DMS114 treated with DMSO at 0.1 percent for 48 hours (cell line): ENCODE measurements around the gene SPTB.
"Not testable (repeated sequence)": the region's sequence is repeated elsewhere in the genome, so short reads cannot be mapped to it uniquely, and the experiment has no call there.

Experiments used
- DNase-seq: peaks from one replicate; lab custom pipeline; 2025; ENCODE audit not compliant: unreplicated experiment; lab: John Stamatoyannopoulos, UW

SPTB gene

DNA sequence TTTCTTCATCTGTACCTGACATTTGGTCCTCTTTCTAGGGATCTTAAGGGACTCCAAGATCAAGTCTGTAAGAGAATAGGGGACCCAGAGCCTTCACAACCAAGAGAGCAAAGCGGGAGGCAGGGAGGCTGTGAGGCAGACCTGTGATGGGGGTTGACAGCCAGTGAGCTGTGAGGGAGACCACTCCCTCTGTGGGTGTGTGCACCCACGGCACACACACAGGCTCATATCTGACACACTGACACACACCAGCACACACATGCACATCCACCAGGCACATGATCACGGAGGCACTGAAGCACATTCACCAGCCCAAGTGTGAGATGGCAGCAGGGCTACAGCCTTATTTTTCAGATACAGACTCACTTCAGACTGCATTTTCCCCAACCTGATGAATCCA, 55.2 kb downstream of the SPTB start:
- DNase-seq = no peak

DNA sequence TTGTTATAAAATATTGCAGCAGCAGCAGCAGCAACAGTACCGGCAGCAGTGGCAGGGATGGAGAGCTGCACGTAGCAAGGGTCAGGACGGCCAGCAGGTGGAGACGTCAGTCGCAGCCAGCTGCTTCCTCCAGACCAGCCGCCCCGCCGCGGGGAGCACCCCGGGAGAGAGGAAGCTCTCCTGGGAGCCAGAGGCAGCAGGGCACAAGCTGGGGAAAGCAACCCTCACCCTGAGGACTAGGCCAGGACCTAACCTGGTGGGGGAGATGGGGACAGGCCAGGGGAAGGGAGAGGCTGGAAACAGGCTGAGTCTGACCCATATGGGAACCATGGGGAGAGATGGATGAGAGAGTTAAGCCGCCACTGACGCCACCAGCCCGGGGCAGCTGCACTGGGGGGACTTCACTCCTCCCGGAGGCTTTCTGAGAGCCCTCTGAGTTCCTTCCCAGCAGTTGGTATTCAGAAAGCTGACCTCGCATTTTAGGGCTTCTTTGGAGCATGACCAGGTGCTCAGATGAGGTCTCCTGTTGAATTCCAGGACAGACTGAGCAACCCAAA, 56.3 kb downstream of the SPTB start:
- DNase-seq = peak; percentile 9

DNA sequence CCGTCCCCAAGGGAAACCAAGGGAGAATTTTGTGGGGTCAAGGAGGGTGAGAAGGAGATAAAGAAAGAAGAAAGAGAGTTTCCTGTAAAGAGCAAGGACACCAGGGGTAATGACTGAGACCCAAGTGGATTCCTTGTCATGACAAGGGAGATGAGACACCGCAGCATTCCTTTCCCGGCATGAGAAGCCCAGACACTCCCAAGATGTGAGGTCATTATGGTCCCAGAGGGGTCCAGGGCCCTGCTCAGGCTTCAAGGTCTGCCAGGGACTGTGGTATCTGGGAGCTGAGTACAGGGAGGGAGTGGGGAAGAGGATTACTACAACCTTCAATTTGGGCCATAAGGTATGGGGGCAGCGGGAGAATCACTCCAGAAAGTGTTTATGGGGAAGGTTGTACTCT, 58.1 kb downstream of the SPTB start:
- no peak for DNase-seq

DNA sequence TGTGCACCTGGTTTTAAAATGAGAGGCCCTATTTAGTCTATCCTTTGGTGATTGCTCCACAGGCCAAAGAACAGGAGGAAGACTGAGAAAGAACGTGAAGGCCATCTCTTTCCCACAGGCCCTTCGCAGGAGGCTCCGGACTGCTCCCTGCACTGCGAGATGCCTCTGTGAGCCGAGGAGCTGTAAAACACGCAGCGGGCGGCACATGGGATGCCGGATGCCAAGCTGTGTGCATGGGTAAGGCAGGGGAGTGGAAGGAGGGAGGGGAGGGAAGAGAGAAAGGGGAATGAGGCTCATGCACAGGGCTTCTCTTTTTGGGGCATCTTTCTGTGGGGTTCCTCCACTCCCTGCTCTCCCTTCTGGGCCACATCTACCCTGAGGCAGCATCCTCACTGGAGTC, 61.6 kb downstream of the SPTB start:
- DNase-seq = no peak

DNA sequence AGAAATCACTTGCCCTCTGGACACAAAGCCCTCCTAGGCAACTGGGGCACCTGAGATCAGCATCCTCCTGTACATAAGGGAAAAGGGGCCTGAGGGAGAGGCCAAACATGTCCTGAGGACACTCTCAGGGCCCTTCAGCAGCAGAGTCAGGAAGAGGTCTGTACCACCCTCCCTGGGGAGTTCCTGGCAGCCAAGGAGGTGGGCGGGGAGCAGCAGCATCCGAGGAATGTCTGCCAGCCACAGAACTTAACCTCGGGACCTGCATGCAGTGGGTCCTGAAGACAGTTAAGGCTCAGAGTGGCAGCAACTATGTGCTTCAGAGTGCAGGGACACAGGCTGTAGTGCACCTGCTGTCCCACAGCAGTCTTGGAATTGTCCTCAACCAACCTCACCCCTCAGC, 62.1 kb downstream of the SPTB start:
- no peak for DNase-seq

DNA sequence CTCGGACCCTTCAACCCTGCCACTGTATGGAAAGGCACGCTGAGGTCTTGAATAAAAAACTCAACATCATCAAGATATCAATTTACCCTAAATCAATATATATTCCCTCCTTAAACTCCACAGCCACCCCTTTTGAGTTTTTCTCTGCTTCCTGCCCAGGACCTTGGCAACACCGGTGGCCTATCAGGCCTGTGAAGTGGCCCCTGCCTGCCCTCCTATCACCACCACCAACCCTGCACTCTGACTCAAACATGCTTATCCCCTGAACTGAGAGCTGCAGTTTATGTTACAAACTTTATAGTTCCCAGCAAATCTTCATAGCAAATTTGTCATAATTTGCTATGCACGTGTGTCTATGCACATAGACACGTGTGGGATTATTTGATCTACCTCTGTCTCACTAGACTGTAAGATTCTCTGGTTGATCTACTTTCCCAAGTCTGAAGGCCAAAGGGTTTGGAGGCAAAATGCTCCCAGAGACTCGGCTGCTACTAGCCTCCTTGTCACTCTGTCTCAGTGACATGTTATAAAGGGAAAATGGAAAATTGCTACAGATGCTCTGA, 63.4 kb downstream of the SPTB start:
- no peak for DNase-seq

DNA sequence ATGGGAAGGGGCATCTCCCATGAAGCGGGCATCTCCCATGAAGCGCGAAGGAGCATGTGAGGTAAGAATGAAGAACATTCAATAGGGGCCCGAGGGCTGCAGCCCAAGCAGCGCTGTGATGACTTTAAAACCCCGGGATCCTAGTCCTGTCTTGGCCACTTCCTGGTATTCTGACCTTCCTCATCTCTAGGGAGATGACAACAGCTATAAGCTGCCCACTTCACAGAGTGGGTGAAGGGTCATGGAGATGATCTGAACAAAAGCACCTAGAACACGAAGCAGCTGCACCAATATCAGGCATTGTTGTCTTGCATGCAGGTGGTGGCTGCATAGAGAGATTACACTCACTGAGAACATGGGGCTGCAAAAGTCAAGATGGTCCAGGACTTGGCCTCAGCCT, 64.5 kb downstream of the SPTB start:
- DNase-seq = no peak

DNA sequence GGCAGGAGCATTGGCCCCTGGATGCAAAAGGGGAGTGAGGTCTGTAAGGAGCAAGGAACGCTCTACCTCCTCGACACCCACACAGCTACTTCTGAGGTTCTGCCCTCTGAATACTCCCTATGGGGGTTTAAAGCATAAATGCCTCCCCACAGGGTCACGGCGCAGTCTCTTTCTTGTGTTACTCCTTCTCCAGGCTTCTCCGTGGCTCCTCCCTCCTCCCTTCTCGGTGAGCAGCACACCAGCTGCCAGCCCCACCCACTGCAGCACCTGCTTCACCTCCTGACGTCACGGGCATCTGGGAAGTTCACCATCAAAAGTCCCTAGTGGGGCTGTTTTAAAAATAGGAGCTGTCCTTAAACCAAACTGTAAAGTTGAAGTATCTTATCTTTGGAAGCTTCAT, 67.3 kb downstream of the SPTB start:
- no peak for DNase-seq

DNA sequence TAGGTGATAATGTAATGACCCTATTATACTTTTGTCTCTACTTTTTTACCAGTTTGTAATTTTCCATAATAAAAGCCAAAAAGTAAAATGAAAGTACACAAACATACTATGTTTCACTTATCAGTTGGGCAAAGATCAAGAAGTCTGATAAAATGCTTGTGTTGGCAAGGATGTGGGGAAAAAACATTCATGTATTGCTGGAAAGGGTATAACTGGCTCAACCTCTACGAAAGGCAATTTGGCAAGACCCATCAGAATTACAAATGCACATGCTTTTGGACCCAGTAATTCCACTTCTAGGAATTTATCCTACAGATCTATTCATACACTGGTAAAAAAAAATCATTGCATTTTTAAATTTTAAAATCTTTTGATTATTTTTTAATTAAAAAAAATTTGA, 68.0 kb downstream of the SPTB start:
- no peak for DNase-seq

DNA sequence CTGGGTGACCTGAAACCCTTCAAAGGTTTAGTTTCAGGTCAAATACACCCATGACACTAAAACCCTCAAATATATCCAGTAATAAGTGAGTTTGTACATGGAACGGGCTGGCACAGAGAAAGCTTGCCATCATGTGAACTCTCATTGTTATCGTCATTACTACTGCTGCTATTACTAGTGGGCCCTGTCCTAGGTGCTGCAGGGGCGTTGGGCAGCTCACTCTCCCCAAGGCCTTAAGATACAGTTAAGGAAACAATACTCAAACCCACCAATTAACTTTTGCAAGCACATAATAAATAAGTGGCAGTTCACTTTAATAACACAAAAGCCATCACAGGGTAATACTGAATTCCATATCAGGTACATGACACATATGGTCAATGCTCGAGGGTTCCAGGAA, 71.3 kb downstream of the SPTB start:
- no peak for DNase-seq

DNA sequence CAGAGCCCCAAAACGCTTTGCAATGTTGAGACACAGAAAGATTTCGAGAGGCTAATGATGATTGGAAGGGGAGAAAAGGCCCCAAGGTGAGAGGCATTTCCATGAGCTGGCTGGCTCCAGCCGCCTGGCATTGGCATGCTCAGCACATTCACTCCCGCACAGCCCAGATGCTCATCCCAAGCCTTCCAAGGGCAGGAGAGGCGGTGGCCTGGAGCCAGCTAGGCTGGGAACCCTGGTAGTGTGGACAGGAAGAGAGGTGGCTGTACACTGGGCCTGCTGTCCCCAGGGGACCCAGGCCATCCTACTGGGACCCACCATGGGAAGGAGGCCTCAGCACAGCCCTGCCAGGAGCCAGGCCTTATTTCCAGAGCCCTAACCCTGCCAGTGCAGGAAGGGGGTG, 72.2 kb downstream of the SPTB start:
- DNase-seq = no peak

DNA sequence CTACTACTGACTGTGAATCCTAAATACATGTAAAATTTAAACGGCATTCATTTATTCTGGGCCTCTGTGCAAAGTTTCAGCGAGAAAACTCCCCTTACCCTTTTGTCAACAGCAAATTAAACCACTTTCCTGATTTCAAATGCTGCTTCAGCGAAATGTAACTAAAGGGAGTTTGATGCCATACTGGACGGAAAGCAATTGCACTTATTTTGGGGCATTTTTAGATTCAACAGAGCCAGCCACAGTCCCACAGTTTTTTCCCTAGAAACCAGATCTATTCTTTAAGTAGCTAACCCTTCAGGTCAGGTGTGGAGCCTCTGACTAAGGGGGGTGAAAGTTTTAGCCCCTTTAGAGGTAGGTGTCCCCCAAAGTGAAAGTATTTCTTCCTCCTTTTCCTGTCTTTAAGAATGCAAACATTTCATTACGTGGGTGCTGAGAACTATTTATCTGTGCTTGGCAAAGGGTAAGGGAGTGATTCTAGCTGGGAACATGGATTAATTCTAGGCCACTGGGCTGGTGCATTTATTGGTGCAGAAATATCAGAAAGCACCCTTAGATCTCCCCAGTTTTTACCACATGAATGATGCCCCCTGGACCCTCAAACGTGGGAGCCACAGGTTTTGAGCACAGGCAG, 72.7 kb downstream of the SPTB start:
- DNase-seq = no peak

DNA sequence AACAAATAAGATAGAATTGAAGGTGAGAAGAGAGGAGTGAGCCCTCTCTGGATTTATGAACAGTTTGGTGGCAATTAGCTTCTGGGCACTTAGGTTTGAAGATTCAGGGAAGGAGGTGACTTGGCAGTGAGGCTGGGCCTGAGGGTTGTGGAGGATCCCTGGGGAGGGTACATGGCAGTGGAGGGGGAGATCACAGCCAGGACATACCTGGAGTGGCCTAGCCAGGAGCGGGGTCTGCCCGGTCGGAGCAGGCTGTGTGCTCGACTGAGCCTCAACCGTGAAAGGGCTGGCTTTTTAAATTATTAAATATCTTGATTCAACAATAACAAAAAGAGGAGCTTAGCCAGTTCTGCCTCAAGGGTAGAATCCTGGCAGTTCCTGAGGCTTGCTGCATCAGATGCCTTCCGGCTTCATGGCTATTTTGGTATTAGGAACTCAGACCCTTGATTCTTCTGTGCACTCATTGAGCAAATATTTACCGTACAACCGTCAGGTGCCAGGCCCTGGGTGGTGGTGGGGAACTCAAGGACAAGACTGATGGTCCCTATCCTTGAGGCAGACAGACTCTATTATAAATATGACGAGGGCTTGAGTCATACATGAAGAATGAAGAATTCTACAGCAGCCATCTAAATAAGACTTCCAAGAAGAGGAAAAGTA, 73.4 kb downstream of the SPTB start:
- no peak for DNase-seq

DNA sequence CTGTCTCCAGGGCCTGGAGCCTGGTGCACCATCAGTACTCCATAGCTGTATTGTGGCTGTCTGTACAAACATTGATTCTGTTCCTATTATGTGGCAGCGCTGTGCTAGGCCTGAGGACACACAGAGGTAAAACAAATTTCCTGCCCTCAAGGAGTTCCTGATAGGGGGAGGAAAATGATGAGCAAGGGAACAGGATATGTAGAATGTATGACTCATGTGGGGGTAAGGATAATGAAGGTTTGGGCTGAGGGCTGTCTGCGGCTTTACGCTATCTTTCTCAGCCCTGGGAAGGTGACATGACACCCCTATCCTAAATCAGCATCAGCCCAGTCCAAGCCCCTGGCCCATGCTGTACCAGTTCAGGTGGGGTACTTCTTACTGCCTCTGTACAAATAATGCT, 74.1 kb downstream of the SPTB start:
- DNase-seq = not testable (repeated sequence)

DNA sequence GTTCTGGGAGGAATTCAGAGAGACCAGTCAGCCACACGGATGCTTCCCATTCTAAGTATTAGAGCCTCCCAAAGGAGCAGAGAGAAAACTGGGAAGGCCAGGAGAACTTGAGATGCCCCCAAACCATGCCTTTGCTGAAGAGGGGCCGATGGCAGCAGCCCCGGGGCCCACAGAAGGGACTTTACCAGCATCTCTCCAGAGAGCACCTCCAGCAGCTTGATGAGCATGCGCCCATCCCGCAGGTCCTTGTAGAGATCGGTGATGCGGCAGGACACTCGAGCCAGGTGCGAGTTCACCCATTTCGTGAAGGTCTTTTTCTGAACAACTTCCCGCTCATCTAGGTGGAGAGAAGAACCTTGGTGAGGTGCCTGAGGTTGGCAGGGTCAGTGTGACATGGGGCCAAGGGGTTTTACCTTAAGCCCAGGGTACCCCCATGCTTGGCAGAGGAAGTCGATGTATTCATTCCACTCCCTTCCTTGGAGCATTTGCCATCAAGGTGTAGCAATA, 74.9 kb downstream of the SPTB start:
- DNase-seq = no peak

DNA sequence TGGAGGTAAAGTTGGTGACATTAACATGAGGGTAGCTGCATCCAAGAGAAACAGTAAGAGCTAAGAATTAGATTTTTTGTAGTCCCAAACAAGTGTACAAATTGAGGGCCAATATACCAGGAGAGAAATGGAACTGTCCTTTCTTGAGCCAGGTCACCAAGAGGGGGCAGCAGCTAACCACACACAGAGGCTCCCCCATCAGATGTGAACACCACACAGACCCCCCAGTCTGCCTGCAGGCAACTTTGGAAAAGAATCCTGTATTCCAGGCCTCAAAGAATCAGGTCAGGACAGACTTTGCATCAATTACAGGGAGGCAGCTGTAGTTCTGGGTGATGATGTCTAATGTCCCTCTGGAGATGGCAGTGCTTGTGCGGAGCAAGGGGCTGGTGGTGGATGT, 77.9 kb downstream of the SPTB start:
- no peak for DNase-seq

DNA sequence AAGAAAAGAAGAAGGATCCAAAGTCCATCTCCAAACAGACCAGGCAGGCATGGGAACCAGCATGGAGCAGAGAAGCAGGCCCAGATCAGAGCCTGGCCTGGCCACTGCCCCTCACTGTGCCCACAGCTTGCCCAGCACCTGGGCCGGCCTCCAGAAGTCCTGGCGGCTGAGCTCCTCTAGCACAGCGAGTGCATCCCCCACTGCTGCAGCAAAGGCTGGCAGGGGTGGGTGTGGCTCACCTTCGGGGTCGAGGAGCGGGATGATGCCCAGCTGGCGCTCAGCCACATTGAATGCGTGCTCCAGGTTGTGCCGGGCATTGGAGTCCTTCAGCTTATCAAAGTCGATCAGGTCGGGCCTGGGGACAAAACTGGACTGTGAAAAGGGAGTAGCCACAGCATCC, 78.7 kb downstream of the SPTB start:
- no peak for DNase-seq

DNA sequence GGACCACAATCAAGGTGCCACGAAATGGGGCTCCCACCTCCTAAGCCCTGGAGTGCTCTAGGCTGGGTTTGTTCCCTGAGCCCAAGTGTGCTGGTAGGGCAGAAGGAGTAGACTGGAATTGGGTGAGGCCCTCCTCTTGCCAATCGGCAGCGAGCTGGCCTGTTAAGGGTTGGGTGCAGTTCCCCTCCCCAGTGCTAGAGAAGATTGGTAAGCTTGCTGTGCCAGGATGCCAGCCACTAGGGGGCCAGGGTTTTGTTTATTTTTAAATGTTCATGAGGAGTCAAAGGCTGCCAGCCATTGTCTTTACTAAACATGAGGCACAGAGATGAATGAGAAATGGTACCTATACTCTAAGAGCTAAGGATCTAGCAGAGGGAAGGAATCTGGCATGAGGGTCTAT, 79.7 kb downstream of the SPTB start:
- peak; percentile 11 for DNase-seq

DNA sequence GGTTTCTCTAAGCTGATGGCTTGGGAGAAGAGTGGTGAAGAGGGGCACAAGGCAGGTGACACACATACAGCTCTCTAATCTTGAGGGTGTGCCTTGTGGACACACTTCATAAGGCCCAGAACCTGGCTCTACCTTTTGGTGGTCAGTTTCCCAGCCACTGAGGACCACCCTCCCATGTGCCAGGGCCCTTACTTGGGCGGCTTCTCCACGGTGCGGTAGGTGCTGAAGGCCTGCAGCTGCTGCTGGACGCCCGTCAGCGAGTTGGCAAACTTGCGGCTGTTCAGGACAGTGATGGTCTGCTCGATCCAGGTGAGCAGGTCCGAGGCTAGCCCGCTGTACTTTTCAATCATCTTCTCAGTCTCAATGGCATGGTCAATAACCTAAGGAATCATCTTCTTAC, 80.2 kb downstream of the SPTB start:
- DNase-seq = no peak

DNA sequence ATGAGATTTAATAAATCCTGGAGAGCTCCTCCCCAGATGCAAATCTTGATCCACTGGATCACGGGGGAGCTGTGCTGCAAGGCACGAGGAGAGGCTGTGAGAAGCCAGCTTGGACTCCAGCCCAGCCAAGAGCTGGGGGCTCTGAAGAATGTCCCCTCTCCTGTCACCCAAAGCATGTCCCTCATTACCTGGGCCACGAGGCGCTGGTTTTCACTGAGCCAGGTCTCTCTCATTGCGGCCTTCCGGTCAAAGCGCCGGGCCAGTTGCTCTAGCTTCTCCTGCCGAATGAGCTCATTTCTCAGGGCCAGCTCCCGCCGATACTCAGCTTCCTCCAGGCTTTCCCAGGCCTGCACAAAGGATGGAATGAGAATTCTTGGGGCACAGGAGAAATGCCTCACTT, 83.3 kb downstream of the SPTB start:
- DNase-seq = no peak

DNA sequence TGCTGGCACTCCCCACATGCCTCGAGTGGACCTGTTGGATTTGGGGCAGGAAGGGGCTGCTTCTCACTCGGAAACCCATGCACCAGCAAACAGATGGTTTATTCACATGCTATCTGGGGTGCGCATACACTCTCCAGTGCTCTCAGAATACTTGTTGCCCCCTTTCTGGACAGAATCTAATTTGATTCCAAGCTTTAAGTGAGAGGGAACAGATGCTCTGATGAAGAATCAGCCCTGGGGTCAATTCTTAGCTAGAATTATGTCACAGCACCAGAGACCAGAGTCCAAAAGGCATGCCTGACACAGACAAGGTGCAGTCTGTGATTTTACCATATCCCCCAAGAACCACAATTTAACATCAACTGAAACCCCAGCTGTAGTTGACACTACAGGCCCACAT, 83.8 kb downstream of the SPTB start:
- DNase-seq = no peak

DNA sequence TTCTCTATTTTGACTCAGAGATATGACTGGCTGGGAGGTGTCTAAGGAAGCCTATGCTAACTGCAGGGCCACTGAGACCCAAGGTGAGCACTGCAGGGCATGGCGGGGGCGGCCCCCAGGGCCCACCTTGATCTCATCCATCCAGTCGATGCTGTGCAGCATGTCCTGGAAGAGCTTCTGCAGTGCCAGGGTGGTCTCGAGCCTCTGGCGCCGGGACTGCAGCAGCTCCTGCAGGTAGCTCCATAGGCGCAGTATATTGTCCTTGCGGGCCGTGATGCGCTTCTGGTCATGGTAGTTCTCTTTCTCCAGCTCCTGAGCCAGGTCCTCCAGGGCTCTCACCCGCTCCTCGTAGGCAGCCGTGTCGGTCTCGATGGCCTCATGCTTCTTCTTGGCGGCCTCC, 84.5 kb downstream of the SPTB start:
- no peak for DNase-seq
